Umbilical cord (tissue), 2 donors: Measurements from ENCODE around the gene ITIH4. TPM values are rescaled to one million over a fixed set of nuclear protein-coding genes. Genes with fewer than 3 reads are reported as not detected.

Source experiments
- DNase-seq: peaks from one replicate; pipeline ENCODE4 v3.0.0-alpha.2; 2015; ENCODE audit warnings: low spot score
- total RNA-seq: library from RNA; depleted of rRNA; stranded (reverse); fragments of >200 nt; gene quantifications from one replicate; pipeline ENCODE4 v1.2.3, GENCODE V29; 2014; ENCODE audit warnings: low replicate concordance; ENCODE audit not compliant: insufficient read depth

Gene ITIH4
- total RNA-seq, 1 donor from 2014 or later, result 12.5 TPM

DNA sequence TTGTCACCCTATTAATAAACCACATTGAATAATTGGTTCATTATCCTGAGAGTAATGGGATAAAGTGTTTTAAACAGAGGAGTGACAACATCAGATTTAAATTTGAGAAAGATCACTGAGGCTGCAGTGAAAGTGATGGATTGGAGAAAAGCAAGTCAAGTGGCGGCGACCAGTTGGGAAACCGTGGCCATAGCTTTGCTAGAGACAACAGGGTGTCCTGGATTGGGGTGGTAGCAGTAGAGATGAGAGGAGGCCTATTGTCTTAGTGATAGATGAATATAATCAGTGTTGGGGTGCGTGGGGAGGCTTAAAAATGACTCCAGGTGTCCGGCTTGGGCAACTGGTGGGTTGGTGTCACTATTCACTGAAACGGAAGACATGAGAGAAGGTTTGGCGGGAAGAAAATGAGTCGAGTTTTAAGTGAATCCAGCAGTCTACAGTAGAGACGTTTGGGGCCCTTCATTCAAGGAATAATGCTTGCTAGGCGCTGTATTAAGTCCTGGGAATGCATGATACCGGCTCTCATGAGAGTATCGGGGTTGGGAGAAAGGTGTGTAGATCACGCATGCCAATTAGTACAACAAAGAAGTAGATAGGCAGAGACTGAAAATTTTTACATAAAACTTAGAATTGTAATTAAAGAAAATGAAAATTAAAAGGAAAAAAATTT is 60.6 kb downstream of the ITIH4 start:
- no peak for DNase-seq

DNA sequence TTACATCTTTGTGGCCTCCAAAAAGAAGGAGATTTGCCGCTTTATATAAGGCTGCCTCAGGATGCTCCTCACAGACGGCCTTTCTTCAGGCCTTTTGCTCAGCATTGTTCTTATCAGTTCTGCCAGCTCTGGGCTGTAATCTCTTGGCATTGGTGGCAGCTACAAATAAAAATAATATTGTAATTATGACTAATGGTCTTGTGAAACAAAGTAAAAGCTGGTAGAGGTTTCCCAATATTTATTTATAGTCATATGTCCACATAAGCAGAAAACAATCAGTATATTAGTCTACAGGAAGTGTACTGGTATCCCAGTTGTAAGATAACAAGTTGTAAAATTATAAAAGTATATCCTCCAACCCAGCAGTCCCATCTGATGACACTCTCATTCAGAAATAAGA is 67.0 kb downstream of the ITIH4 start:
- no peak for DNase-seq

Other genes starting within 250 kb of the ITIH4 start
- 122 TPM for gene PBRM1, start 144.8 kb downstream of the ITIH4 start, total RNA-seq
- 75.4 TPM for gene GNL3, start 144.6 kb downstream of the ITIH4 start, total RNA-seq
- 100 TPM for gene GLT8D1, start 124.9 kb downstream of the ITIH4 start, total RNA-seq
- gene SPCS1, start 124.6 kb downstream of the ITIH4 start, total RNA-seq, result 87.9 TPM
- 24.3 TPM for gene NEK4, start 59.7 kb downstream of the ITIH4 start, total RNA-seq
- gene ITIH1, start 53.1 kb downstream of the ITIH4 start, total RNA-seq, result 1.2 TPM
- 48.2 TPM for gene ITIH3, start 35.9 kb downstream of the ITIH4 start, total RNA-seq
- gene MUSTN1, start 4.3 kb upstream of the ITIH4 start, total RNA-seq, result 6.7 TPM
- gene STIMATE, start 66.9 kb upstream of the ITIH4 start, total RNA-seq, result 7.2 TPM
- gene SFMBT1, start 215.4 kb upstream of the ITIH4 start, total RNA-seq, result 5.1 TPM